Urothelium cell line (cell line): ENCODE data around the gene KRT81.
A peak's percentile ranks its signal among the peaks of the same experiment; 100 is the strongest.
"Not testable (repeated sequence)": the region's sequence is repeated elsewhere in the genome, so short reads cannot be mapped to it uniquely, and the experiment has no call there.

Source experiments
- DNase-seq: peaks from one replicate; pipeline ENCODE4 v3.0.0; 2011; ENCODE audit warnings: low spot score, mixed read lengths
- FAIRE-seq: peaks from 2 replicates; lab custom pipeline; 2011; peaks lifted over from hg19 to GRCh38; lab: Jason Lieb, UNC

KRT81 gene

DNA sequence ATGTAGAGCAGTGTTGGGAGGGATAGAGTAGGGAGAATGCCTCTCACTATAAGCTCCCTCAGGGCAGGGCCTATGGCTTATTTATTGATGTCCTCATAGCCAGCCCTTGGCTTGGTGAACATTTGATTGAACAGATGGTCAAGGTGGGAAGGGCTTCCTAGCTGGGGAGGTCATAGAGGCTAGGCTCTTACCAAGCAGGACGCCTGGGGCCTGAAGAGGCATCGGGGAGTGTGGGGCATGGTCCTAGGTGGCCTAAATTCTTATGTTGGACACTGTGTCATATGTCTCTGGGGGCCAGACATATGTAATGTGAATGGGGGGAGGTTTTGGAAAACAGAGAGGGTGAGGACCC is 34.8 kb downstream of the KRT81 start:
- no peak for DNase-seq
- FAIRE-seq, result no peak

DNA sequence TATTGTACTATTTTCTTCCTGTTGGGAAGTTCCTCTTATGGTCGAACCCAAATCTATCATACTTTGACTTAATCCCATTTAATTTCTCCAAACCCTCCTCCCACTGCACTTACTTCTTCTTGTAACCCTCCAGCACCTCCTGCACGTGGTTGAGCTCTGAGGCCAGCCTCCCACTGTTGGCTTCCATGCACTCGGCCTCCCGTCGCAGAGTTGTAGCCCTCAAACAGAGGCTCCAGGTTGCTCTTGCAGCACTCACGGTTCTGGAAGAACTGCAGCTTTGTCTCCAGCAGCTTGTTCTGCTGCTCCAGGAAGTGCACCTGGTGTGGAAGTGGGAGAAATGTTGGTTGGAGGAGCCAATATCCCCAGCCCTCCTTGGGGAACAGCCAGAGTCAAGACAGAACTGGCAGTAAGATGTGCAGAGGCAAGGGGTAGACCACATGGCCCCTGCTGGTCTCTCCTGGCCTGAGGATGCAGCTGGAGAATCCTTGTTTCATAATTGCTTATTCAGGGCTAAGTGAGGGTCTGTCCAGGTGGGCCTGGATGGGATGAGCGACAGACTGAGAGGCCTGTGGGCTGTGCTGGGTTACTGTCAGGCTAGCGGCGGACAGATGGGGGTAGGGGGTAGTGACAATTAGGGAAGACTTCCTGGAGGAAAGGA is 35.3 kb downstream of the KRT81 start:
- FAIRE-seq (no peak), DNase-seq (no peak)

DNA sequence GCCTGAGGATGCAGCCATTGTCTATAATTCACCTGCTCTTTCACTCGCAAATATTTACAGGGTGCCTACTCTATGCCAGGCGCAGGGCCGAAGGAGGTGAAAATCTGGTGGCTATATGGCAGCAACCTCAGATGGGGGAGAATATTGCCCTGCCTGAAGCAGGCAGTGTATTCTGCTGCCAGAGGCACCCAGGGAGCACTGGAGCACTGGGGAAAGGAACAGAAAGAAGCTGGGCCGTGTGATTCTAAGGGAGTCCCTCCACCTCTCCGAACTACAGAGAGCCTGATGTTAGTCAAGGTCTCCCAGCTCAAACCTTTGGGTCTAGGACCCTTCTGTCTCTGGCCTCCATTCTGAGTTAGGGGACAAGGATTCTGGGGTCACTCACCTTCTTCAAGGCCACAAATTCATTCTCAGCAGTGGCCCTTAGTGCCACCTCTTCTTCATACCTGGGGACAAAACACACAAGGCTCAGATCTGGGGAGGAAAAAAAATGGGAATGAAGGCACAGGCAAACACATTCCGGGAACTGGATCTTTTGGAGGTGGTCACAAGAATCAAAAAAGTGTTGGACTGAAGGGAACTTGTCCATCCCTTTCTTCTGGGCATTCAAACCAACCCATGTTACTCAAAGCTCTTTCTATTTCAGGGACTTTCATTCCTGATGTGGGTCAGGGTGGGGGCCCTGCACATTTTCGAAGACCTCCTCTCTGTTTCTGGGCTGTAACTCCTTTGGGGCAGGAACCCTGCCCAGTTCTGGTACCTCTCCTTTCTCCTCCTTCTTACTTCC is 36.2 kb downstream of the KRT81 start:
- FAIRE-seq (no peak), DNase-seq (no peak)

DNA sequence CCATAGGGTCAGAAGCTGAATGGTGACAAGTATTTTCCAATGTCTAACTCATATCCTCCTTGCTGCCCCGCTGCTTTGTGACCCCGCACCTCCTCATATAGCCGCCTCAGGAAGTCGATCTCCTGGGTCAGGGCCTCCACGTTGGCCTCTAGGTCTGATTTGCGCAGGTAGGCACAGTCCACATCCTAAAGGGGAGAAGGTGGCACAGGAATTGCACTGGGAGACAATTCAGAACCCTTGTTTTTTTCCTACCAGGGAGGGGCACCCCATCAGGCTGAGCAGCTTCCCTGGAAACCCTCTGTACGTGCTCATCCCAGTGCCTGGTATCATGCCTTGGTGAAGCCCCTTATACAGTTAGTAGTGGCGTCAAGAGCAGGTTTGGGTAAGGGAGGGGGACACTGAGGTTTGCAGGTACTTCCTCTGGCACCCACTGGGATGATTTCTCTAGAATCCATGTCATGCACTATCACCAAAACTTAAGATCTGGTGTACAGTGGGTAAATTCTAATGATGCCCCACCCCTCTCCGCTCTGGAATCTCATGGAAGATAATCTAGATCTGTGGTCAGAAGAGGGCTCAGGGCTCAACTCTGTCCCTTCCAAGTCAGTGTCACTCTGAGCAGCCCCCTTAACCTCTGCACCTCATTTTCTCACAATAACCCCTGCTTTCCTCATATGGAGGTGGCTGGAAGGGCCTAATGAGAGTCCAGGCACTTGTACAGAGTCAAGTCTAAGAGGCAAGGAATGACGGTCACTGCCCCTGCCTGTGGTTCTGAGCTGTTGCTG is 37.0 kb downstream of the KRT81 start:
- no peak for FAIRE-seq
- DNase-seq, result no peak

DNA sequence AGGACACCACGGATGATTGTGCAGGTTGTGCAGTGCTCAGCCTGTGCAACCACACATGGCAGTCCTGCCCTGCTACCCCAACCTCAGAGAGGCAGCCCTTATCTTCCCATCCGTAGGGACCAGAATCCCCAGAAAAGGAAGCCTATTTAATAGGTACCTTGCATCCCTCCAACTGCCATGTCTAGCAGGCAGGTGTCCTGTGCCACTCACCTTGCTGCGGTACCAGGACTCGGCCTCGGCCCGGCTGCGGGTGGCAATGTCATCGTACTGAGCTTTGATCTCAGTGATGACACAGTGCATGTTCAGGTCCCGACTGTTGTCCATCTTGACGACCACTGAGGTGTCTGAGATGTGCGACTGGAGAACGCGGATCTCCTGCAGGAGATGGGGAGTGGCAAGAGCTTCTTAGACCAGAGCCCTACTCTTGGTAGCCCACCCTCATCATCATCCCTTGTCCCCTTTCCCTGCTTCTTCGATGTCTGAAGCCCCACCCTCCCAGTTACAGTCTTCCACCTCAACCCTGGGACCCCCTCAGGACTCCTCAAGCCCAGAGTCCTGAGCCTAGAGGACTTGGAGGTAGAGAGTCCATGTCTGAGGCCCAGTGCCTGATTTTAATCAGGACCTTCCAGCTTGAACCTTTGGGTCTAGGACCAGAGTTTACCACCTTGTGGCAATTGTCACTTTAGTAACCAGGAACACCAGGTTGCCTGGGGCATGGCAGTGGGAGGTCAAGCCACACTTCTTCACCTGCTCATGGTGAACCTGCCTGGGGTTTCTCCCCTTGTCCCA is 37.7 kb downstream of the KRT81 start:
- FAIRE-seq (peak; percentile 76), DNase-seq (no peak)

DNA sequence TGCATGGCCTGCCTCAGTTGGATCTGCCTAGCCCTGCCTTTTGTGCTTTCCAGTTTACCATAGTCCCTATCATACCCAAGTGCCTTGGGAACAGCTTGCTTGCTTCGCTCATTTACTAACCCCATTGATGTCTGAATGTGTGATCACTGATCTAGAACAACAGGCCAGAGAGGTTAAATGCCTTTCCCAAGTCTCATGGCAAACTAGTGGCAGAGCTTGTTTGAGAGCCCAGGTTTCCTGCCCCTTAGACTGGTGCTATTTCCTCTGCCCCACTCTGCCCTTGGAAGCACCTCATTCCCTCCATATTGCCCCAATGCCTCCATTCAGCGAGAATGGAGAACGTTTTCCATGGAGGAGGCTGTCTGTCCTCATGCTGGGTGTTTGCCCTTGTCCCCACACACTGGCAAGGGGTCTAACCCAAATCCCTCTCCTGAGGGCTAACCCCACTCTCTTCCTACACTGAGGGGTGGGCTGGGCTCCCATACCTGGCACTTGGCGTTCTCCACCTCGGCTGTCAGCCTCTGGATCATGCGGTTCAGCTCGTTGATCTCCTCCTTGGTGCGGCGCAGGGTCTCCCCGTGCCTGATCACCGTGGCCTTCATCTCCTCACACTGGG is 38.5 kb downstream of the KRT81 start:
- no peak for FAIRE-seq
- DNase-seq, result no peak

DNA sequence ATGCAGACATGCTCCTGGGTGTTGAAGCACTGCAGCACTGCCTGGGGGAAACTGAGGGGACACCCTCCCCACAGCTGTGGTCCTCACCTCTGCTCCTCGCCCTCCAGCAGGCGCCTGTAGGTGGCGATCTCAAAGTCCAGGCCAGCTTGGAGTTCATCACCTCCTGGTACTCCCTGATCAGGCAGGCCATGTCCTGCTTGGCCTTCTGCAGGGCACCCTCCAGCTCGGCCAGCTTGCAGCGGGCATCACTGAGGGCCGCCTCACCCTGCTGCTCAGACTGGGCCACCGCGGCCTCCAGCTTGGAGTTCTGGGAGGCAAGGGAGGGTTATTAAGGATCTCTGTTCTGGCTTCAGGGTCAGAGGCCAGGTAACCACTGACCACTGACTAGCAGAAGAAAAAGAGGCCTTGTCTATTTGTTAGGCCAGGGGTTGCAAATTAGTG is 39.1 kb downstream of the KRT81 start:
- not testable (repeated sequence) for DNase-seq, FAIRE-seq

DNA sequence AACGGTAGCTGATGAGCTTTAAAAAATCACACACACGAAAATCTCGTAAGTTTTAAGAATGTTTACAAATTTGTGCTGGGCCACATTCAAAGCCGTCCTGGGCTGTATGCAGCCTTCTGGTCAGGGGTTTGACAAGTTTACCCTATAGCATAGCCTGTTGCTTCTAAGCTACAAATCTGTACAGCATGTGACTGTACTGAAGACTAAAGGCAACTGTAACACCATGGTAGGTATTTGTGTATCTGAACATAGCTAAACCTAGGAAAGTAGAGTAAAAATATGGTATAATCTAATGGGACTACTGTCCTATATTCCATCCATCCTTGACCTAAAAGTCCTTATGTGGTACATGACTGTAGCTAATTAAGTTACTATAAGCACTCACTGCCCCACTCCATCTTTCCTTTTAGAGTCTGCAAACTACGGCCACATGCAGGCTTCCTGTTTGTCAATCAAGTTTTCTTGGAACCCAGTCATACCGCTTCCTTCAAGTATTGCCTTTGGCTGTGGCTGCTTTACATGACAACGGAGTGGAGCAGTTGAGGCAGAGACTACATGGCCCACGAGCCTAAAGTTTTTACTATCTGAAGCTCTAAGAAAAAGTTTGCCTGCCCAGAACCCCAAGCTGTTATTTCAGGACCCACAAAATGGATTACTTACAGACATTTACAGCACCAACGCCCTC is 39.8 kb downstream of the KRT81 start:
- DNase-seq (no peak), FAIRE-seq (no peak)

DNA sequence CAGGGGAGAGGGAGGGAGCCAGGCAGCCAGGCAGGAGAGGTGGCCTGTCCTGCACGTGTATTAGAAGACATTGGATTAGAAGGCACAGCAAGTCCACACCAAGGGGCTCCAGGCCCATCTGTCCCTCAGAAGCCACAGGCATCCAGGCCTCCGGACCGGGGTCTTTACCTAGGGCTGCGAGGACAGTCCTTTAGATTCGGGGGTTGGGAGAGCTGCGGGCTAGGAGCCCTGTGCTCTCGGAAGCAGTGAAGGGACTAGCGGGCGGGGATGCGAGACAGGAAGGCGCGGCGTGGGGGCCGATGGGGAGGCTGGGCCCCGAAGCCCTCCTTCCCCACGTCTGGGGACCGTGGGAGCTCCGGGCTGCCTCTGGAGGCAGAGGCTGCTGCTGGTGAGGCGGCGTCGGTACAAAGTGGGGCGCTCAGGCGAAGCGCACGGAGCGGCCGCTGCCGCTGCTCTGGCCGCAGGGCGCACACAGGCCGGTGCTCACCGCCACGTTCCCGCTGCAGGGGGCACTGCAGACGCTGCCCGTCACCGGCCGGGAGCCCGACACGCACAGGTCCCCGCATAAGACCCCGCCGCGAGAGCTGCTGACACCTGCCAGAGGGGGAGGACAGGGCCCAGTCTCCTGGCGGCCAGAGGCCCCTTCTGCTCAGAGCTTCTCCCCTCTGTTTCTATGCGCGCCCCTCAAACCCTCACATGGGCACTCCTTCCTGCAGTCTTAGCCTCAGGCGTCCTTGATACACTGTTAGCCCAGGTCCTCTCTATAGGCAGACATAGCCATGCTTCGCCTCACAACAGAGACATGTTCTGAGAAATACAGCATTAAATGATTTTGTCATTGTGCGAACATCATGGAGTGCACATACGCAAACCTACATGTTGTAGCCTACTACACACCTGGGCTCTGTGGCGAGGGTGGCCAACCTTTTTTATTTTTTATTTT is 41.0 kb downstream of the KRT81 start:
- DNase-seq, result no peak

DNA sequence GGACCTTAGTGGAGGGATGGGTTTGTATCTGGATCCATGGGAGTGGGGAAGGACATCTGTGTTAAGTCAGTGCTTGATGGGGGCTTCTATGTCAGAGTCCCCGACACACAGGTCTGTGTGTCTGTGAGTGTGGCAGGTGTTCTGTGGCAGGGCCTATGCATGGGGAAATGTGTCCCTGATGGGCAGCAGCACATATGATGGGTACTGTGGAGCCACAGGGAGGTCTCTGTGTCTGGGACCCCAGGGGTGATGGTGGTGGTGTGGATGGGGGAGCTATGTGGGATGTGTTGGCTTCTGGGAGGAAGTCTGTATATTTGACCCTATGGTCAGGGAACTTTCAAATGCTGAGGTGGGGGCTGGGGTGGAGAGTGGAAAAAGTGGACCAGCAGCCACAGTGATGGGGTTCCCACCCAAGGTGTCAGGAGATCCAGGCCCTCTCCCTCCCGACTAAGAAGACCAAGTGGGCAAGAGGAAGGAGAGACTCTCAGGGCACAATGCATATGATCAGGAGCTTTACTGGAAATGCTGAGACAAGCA is 41.8 kb downstream of the KRT81 start:
- FAIRE-seq (no peak), DNase-seq (no peak)

More for the DNA sequence above, 41.0 kb downstream of the KRT81 start:
- no peak for FAIRE-seq

DNA sequence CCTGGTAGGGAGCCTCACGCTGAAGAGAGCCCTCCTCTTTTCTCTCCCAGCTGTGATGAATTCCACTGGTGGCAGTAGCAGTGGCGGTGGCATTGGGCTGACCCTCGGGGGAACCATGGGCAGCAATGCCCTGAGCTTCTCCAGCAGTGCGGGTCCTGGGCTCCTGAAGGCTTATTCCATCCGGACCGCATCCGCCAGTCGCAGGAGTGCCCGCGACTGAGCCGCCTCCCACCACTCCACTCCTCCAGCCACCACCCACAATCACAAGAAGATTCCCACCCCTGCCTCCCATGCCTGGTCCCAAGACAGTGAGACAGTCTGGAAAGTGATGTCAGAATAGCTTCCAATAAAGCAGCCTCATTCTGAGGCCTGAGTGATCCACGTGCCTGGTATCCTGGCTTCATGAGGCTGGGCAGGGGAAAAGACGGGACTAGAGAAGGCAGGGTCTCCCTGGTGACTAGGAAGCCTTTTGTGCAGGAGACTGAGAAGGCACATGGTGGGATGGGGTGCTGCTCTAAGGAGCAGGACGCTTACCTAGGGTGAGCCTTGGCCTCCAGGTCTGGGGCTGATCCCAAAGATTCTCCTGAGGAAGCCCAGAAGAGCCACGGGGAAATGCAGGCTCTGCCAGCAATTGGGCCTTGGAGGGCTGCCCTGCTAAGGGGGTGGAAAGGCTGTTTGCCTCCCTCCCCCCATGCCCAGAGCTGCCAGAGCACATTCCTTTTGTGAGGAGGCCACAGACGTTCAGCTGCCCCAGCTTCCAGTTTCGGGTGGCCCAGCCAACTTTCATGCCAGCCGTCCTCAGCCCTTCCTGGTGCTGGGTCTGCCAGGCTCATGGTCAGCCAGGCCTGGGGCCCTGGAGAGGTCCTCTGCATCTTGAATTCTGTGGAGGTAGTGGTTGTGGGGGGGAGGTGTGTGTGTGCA is 42.5 kb downstream of the KRT81 start:
- FAIRE-seq, result no peak
- no peak for DNase-seq

DNA sequence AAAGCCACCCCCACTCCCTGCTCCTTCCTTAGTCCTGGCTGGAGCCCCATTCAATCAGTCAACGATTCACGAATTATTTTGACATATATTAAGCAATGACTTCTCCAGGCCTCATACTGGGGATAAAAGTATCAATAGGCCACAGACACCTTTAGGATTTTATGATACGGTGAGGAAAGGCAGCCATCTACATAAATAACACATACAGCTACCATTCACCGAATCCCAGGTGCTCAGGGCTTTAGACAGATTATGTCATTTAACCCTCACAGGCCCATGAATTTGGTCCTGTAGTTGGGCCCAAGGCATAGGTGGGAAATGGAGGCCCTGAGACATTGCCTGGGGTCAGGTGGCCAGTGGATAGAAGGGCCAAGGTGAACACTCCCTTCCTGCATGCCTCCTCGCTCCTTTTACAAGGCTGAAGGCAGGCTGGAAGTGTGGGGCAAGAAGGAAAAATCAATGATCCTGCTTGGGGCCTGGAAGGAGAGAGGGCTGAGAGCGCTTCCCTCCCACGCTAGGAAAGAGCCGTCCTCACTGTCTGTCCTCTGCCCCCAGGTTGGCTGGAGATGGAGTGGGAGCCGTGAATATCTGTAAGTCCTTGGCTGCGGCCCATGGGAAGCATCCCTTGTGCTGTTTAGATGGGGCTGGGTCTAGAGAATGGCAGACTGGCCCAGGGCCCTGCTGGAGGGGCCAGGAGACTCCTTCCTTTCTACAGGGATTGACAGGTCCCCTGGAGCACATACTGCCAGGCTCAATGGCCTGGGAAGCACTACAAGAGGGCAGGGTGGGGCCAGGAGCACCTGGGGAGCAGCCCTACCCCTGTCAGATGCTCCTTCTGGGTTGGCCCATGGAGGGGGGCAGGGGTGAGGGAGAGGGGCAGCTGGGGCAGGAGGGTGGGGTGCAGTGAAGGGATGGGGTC is 43.5 kb downstream of the KRT81 start:
- no peak for FAIRE-seq
- DNase-seq, result no peak

DNA sequence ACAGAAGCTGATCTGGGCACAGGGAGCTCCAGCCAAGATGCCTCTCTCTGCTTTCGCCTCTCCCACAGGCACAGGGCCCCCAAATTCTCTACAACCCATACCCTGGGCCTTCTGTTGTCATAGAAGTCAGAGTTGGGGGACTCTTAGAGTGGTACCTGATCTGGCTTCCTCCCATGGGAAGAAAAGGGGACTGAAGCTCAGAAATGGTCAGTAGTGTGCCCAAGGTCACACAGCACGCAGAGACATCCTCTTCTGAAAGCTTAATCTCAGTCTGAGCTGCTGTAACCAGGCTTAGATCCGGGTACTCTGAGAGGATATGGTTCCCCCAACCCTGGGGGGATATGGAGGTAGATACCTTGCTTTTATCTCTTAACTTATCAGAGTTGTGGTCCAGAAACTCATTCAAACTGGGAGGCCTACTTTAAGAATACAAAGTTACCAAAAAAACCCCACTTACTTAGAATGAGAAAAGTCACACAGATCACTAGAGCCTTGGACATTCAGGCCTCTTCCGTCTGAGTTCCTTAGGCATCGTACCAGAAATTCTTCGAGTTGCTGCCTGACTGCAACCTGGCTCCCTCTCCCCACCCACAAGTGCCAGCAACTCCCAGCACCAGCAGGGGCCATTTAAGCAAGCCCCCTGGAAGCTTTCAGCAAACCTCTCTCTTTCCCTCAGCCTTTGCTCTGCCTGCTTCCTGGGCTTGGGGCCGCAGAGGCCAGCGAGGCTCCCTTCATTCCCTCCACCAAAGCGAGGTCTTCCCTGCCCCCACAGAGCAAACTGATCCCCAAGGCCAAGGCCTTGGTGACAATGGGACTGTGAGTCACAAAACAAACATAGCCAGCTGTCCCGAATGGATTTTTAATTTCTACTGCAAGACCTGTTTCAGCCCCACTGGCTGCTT is 44.4 kb downstream of the KRT81 start:
- FAIRE-seq (peak; percentile 94), DNase-seq (no peak)

DNA sequence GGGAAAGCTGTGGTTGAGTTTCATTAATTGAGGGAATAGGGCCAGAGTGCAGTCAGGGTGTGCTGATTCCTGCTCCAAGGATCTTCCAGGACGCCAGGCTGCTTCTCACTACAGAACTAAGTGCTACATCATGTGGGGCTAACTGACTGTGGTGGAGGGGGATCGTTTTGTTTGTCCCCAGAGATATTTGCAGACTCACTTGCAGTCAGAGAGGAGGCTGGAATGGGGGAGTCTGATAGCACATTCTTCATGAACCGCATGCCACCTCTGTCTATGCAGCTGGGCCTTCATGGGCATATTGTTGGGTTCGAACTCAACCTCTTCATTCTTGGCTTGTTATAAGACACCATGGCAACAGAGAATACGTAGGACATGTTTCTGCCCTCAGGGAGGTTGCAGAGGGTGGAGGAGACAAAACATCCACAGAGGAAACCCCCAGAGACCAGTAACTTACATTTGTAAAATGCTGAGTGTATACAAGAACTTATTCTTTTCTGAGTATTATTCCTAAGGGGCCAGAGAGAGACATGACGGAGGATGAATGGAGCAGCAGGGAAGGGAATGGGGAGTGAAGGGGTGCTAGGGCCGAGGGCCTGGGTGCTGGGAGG is 45.3 kb downstream of the KRT81 start:
- FAIRE-seq (no peak), DNase-seq (no peak)
